Vagina (tissue), 2 donors: ENCODE results near the gene MAGEA2B.

Source experiments
- CTCF ChIP-seq, 3 experiments: fragments of 450-650 bp in 2 of 3; fragments of 200-600 bp in 1 of 3; sonication (generic) in 1 of 3; IDR thresholded peaks; one replicate each; pipeline ENCODE4 v1.5.1; 2017 to 2019; ENCODE audit warnings: antibody characterized with exemption in 3 of 3, mild to moderate bottlenecking in 2 of 3, moderate library complexity in 2 of 3
- POLR2A ChIP-seq, 2 donors: fragments of 450-650 bp; IDR thresholded peaks; one replicate each; pipeline ENCODE4 v1.6.1; 2017; ENCODE audit warnings: antibody characterized with exemption in 2 of 2, mild to moderate bottlenecking in 2 of 2, moderate library complexity in 2 of 2

GRCh38 chrX:152735860-152736511 lies 21.6 kb downstream of the MAGEA2B start:
- TF ChIP-seq POLR2A (IDR thresholded peaks at IDR 0.05) (no peak), CTCF (IDR thresholded peaks at IDR 0.05) (no peak)
